HepG2 (cell line): ENCODE measurements around the gene WNK2. TPM values are rescaled to one million over a fixed set of nuclear protein-coding genes. Genes with fewer than 3 reads are reported as not detected.

Experiments
- GLI4 ChIP-seq: sonication (generic); formaldehyde crosslinking; IDR thresholded peaks from 2 replicates; pipeline ENCODE4 v1.5.1; 2020; ENCODE audit warnings: missing genetic modification reagents, mild to moderate bottlenecking, moderate library complexity, borderline replicate concordance
- GZF1 ChIP-seq: sonication (generic); formaldehyde crosslinking; IDR thresholded peaks from 2 replicates; pipeline ENCODE4 v1.5.1; 2020; ENCODE audit warnings: mild to moderate bottlenecking, missing genetic modification reagents
- LBX2 ChIP-seq: sonication (generic); formaldehyde crosslinking; IDR thresholded peaks from 2 replicates; pipeline ENCODE4 v1.5.0; 2020; ENCODE audit warnings: missing genetic modification reagents, mild to moderate bottlenecking, borderline replicate concordance
- MED8 ChIP-seq: sonication (generic); formaldehyde crosslinking; IDR thresholded peaks from 2 replicates; pipeline ENCODE4 v1.8.1; 2023; ENCODE audit warnings: mild to moderate bottlenecking, missing genetic modification reagents; ENCODE audit not compliant: insufficient replicate concordance
- SIX4 ChIP-seq: sonication (generic); formaldehyde crosslinking; IDR thresholded peaks from 2 replicates; pipeline ENCODE4 v1.4.0; 2020; ENCODE audit warnings: missing genetic modification reagents
- TFAP4 ChIP-seq: sonication (generic); IDR thresholded peaks from 2 replicates; pipeline ENCODE4 v1.6.1; 2016; ENCODE audit warnings: low read depth, borderline replicate concordance
- ZFP91 ChIP-seq: sonication (generic); formaldehyde crosslinking; IDR thresholded peaks from 2 replicates; pipeline ENCODE4 v1.9.0; 2022; ENCODE audit warnings: missing genetic modification reagents, mild to moderate bottlenecking, borderline replicate concordance
- ZNF24 ChIP-seq: fragments of 450-650 bp; IDR thresholded peaks from 2 replicates; pipeline ENCODE4 v1.6.1; 2017; ENCODE audit warnings: antibody characterized with exemption, mild to moderate bottlenecking
- ZNF609 ChIP-seq: sonication (generic); formaldehyde crosslinking; IDR thresholded peaks from 2 replicates; pipeline ENCODE4 v1.4.0; 2020; ENCODE audit warnings: mild to moderate bottlenecking, missing genetic modification reagents, borderline replicate concordance
- ZSCAN25 ChIP-seq: sonication (generic); formaldehyde crosslinking; IDR thresholded peaks from 2 replicates; pipeline ENCODE4 v1.8.0; 2022; ENCODE audit warnings: mild to moderate bottlenecking, missing genetic modification reagents
- polyA plus RNA-seq, 8 experiments: library from polyadenylated mRNA; depleted of rRNA in 3 of 8; stranded (reverse) in 7 of 8; unstranded in 1 of 8; fragments of >200 nt; fragmentation: Illumina TruSeq in 4 of 8; extraction: Trizol in 4 of 8; gene quantifications; 2 replicates each; pipeline versions ENCODE4 v1.2.1 to v1.2.3, GENCODE V29; 2011 to 2016; ENCODE audit warnings: low read depth in 4 of 8, missing spikeins in 1 of 8, mixed read lengths in 1 of 8; ENCODE audit not compliant: insufficient read depth in 1 of 8
- total RNA-seq, 5 experiments: library from RNA; depleted of rRNA; stranded (reverse); fragments of >200 nt; fragmentation: Illumina TruSeq; extraction: Trizol; gene quantifications; 2 replicates each; pipeline ENCODE4 v1.2.3, GENCODE V29; 2016; ENCODE audit warnings: low read depth in 1 of 5

The WNK2 gene
- total and polyA plus RNA-seq, 2 of the 13 experiments (the other 11 are each of a cell fraction or from before 2014, with no cell fraction given) = 10.5 to 12.0 TPM

GRCh38 chr9:93187574-93187973, 3.6 kb downstream of the WNK2 start (continued):
- TF ChIP-seq LBX2 (no peak), MED8 (CRISPR knock-in tag) (no peak), ZNF609 (CRISPR knock-in tag) (no peak), SIX4 (CRISPR knock-in tag) (no peak), ZFP91 (CRISPR knock-in tag) (no peak), ZNF24 (no peak), GLI4 (CRISPR knock-in tag) (no peak), GZF1 (CRISPR knock-in tag) (no peak), TFAP4 (no peak), ZSCAN25 (no peak)
